ENCODE measurements around the gene PRMT5.

PRMT5 gene

DNA sequence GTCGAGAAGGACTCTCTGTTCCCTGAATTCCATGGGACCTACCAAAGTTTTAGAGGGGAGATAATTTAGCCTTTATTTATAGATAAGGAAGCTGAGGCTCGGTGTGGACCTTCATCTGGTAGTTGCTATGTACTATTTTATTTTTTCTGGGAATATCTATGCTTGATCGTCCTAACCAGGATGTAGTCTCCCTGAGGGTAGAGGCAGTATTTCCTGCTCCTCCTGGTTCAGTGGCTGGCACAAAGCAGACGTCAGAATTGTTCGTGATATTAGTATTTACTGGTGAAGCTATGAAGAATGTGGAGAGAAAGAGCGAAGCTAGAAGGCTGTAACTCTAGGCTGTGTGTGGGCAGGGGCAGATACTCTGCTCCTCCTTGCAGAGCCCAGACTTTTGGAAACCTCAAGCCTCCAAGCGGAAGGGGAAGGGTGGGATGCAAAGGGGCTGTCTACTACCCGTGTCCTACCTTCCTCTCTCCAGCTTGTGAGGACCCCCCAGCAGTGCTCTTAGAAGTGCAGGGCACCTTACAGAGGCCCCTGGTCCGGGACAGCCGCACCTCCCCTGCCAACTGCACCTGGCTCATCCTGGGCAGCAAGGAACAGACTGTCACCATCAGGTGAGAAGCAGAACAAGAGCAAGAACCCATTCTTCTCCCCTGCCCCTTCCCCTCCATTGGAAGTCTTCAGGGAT lies 56.2 kb downstream of the PRMT5 start:
- DNase-seq, result no peak

DNA sequence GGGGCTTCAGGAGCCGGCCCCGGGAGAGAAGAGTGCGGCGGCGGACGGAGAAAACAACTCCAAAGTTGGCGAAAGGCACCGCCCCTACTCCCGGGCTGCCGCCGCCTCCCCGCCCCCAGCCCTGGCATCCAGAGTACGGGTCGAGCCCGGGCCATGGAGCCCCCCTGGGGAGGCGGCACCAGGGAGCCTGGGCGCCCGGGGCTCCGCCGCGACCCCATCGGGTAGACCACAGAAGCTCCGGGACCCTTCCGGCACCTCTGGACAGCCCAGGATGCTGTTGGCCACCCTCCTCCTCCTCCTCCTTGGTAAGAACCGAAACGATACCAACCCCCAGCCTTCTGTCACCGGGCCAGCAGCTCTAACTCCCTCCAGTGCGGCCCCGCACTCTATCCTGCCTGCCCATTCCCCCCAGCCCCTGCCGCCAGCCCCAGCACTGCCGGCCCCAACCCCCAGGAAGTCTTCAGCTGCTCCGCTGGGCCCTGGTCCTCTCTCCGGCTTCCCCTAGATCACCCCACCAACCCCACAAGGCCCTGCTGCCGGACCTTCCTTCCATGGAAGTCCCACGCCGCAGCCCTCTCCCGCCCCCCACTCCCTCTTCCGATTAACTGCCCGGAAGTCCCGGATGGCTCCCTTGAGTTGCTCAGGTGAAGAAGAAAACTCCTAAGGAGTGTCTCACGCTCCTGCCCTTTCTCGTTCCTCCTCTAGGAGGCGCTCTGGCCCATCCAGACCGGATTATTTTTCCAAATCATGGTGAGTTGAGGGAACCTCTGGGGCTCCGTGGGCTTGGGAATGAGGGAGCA lies 56.9 kb downstream of the PRMT5 start:
- DNase-seq, result peak; percentile 72

GRCh38 chr14:22871224-22872032 lies 57.7 kb downstream of the PRMT5 start, which contains the start of gene LRP10:
TSS of gene LRP10 (plus strand) at chr14:22871740. CDS start at chr14:22872304, 564 bp downstream.
- peak; percentile 78 for DNase-seq

DNA sequence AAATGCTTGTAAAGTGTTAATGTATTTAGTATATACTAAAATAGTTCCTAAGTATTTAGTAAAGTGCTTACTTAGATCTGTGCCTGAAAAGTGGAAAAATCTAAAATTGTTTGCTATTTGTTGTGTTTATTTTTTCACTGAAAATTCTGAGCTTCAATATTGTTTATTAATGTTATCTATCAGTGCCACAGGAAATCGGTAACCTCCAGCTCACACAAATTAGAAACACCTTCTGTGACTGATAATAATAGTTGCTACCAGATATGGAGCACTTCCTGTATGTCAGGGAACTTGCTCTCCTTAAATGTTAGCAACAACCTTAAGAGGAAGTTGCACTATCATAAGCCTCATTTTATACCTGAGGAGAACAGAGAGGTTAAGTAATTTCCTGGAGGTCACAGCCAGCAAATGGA lies 58.4 kb downstream of the PRMT5 start:
- DNase-seq, result no peak

All from activated naive CD4-positive, alpha-beta T cell treated with anti-CD3 and anti-CD28 coated beads, Interleukin-2, amount 50 U/mL, for 16 hours (primary cell).